Measurements from ENCODE around the gene CAMK2A.

The CAMK2A gene

GRCh38 chr5:150322202-150322601, 32.6 kb upstream of the CAMK2A start:
- ATAC-seq (replicated peaks; ENCODE audit: extremely low read depth, poor library complexity, severe bottlenecking) (no peak), DNase-seq (ENCODE audit: low spot score in 2 of 2) (no peak)
- Mint-ChIP-seq H3K27me3 (peaks cover 17% of the 10 kb centered on the region), H3K4me3 (no peak overlapping the region), H3K9me3 (no peaks in the 10 kb centered on the region), H3K27ac (ENCODE audit: low read depth) (no peak overlapping the region), H3K4me1 (no peaks in the 10 kb centered on the region), H3K36me3 (ENCODE audit: insufficient read depth) (no peaks in the 10 kb centered on the region)

GRCh38 chr5:150321784-150322183, 32.2 kb upstream of the CAMK2A start:
- Mint-ChIP-seq H3K36me3 (ENCODE audit: insufficient read depth) (no peaks in the 10 kb centered on the region), H3K27me3 (peaks cover 17% of the 10 kb centered on the region), H3K4me3 (no peak overlapping the region), H3K9me3 (no peaks in the 10 kb centered on the region), H3K27ac (ENCODE audit: low read depth) (no peak overlapping the region), H3K4me1 (no peaks in the 10 kb centered on the region)
- ATAC-seq (replicated peaks; ENCODE audit: extremely low read depth, poor library complexity, severe bottlenecking) (no peak), DNase-seq (ENCODE audit: low spot score in 2 of 2) (no peak)

DNA sequence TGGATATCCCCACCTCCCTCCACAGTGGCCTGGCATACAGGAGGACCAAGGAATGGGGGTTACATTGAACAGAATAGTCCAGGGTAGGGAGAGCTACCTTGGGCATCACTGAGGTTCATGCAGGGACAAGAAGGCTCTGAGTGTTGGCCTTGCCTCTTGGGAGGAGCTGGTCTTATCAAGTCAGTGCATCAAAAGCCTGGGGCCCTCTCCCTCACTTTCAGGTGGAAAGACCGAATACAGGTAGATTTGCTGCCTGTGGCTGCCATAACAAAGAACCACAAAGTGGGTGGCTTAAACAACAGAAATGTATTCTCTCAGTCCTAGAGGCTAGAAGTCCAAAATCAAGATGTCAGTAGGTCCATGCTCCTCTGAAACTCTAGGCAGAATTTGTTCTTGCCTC, 31.6 kb upstream of the CAMK2A start:
- peaks cover 16% of the 10 kb centered on the region for H3K27me3 Mint-ChIP-seq
- H3K27ac Mint-ChIP-seq (ENCODE audit: low read depth), result no peak overlapping the region
- H3K36me3 Mint-ChIP-seq (ENCODE audit: insufficient read depth), result no peaks in the 10 kb centered on the region
- no peak for DNase-seq (ENCODE audit: low spot score in 2 of 2)
- H3K9me3 Mint-ChIP-seq, result no peaks in the 10 kb centered on the region
- no peak for ATAC-seq (replicated peaks; ENCODE audit: extremely low read depth, poor library complexity, severe bottlenecking)
- H3K4me3 Mint-ChIP-seq, result no peak overlapping the region
- H3K4me1 Mint-ChIP-seq, result no peaks in the 10 kb centered on the region

DNA sequence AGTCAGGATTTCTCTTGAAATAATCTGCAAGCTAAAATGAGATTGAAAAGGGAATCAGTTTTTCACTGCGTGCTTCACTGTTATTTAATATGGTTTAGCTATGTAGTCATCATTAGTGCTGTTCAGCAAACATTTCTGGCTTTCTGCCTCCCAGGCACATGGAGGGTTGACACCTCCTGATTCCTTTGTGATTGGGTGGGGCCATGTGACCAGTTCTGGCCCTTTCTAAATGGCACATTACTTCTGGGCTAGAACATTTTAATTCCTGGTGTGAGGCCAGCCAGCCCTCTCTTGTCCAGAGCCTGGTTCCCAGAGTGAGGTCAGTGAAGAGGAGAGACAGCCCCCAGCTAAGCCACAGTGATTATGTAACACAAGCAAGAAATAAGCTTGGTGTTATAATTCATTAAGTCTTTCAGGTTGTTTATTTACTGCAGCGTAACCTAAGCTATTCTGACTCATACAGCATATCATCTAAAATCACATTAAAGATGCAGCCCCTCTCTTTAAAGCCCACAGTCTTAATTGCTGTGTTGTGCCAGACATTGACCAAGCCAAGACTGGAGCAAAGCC, 30.6 kb upstream of the CAMK2A start:
- no peak for DNase-seq (ENCODE audit: low spot score in 2 of 2)
- Mint-ChIP-seq H3K9me3 (no peaks in the 10 kb centered on the region), H3K4me1 (no peaks in the 10 kb centered on the region), H3K27me3 (peaks cover 7% of the 10 kb centered on the region), H3K36me3 (ENCODE audit: insufficient read depth) (no peaks in the 10 kb centered on the region), H3K27ac (ENCODE audit: low read depth) (no peak overlapping the region), H3K4me3 (no peak overlapping the region)
- ATAC-seq (replicated peaks; ENCODE audit: extremely low read depth, poor library complexity, severe bottlenecking), result no peak

GRCh38 chr5:150319484-150319790, 29.9 kb upstream of the CAMK2A start:
- Mint-ChIP-seq H3K27ac (ENCODE audit: low read depth) (no peak overlapping the region), H3K27me3 (peaks cover 7% of the 10 kb centered on the region), H3K36me3 (ENCODE audit: insufficient read depth) (no peaks in the 10 kb centered on the region), H3K9me3 (no peaks in the 10 kb centered on the region), H3K4me3 (no peak overlapping the region), H3K4me1 (no peaks in the 10 kb centered on the region)
- ATAC-seq (replicated peaks; ENCODE audit: extremely low read depth, poor library complexity, severe bottlenecking), result no peak
- DNase-seq (ENCODE audit: low spot score in 2 of 2), result no peak

DNA sequence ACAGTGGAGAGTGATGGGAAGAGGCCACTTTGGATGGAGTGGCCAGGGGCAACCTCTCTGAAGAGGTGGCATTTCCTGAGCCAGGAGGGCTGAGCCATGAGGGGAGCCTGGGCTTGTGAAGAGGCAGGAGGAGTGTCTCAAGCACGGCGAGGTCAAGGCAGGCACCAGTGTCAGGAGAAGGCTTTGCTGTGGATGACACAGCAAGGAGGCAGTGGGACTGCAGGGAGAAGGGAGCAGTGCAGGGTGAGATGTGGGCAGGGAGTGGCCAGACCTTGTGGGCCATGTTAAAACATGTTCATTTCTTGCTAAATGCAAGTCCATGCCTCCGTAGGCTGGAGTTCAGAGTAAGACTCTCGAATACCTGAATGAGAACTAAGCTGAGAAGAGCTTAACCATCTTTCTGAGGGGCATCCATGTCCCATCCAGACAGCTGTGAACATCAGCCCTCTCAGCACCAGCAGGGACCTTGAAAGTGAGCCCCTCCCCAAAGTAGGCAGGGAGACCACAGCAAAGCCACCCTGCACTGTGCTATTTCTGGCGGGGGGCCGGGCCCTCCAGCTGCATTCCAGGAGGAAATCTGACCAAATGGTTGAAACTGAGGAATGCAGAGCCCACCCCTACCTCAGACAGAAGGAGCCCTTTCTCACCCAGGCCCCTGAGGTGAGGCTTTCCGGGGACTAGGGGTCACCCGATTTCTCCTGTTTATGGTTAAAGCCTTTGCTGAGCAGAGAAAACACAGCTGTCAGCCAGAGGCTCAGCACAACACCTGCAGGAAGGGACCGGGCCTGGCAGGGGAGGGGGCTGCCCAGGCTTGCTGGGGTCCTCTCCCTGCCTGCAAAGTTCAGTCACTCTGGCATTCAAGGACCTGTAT, 29.3 kb upstream of the CAMK2A start:
- ATAC-seq (replicated peaks; ENCODE audit: extremely low read depth, poor library complexity, severe bottlenecking) (no peak), DNase-seq (ENCODE audit: low spot score in 2 of 2) (no peak)
- Mint-ChIP-seq H3K4me1 (no peaks in the 10 kb centered on the region), H3K4me3 (no peak overlapping the region), H3K9me3 (no peaks in the 10 kb centered on the region), H3K36me3 (ENCODE audit: insufficient read depth) (no peaks in the 10 kb centered on the region), H3K27ac (ENCODE audit: low read depth) (no peak overlapping the region), H3K27me3 (peaks cover 7% of the 10 kb centered on the region)

DNA sequence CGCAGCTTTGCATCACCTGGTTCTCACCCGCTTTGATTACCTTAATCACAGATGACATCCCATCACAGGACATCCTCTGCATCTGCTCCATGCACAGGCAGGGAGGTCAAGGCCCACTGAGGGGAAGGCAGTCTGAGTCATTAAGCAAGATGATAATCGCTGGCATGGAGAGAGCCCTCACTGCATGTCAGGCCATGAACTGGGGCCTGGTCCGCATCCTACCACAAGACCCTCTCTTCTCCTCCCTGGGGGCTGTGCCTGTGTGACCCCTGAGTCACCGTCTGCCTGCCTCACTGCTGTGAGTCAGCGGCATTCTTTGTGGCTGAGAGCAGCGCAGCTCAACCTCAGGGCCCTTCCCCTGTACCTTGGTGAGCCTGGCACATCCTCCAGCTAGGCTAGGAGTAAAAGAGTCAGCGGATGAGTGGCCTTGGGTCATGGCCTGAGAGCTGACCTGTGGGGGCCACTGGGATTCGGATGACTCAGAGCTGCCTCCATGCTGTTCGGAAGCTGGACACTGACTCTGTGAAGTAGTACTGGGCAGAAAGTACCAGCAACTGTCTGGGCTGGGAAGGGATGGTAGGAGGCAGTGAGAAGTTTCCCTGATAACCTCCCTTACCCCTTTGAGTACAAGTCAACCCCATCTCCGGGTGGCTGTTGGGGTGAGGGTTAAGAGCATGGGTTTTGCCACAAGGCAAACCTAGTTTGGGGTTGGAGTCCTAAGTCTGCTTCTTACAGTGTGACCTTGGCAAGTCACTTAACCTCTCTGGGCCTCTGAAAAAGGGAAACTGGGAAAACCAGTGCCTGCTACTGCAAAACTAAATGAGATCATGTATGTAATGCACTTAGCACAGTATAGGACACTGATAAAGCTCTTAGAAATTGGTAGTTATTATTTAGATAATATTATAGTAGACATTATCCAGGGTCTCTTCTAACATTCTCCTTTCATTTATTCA, 27.8 kb upstream of the CAMK2A start:
- Mint-ChIP-seq H3K4me1 (no peaks in the 10 kb centered on the region), H3K36me3 (ENCODE audit: insufficient read depth) (no peaks in the 10 kb centered on the region), H3K27me3 (peaks cover 7% of the 10 kb centered on the region), H3K27ac (ENCODE audit: low read depth) (no peak overlapping the region), H3K4me3 (no peak overlapping the region), H3K9me3 (no peaks in the 10 kb centered on the region)
- DNase-seq (ENCODE audit: low spot score in 2 of 2), result no peak
- ATAC-seq (replicated peaks; ENCODE audit: extremely low read depth, poor library complexity, severe bottlenecking), result no peak

GRCh38 chr5:150316320-150316719, 26.7 kb upstream of the CAMK2A start:
- H3K36me3 Mint-ChIP-seq (ENCODE audit: insufficient read depth), result no peaks in the 10 kb centered on the region
- H3K4me3 Mint-ChIP-seq, result no peak overlapping the region
- H3K27me3 Mint-ChIP-seq, result peaks cover 7% of the 10 kb centered on the region
- ATAC-seq (replicated peaks; ENCODE audit: extremely low read depth, poor library complexity, severe bottlenecking) (no peak), DNase-seq (ENCODE audit: low spot score in 2 of 2) (no peak)
- H3K9me3 Mint-ChIP-seq, result no peaks in the 10 kb centered on the region
- no peak overlapping the region for H3K27ac Mint-ChIP-seq (ENCODE audit: low read depth)
- H3K4me1 Mint-ChIP-seq, result no peaks in the 10 kb centered on the region

GRCh38 chr5:150315245-150315644, 25.7 kb upstream of the CAMK2A start:
- Mint-ChIP-seq H3K4me3 (no peak overlapping the region), H3K9me3 (no peaks in the 10 kb centered on the region), H3K27me3 (peaks cover 7% of the 10 kb centered on the region), H3K36me3 (ENCODE audit: insufficient read depth) (no peaks in the 10 kb centered on the region), H3K4me1 (no peaks in the 10 kb centered on the region), H3K27ac (ENCODE audit: low read depth) (no peak overlapping the region)
- DNase-seq (ENCODE audit: low spot score in 2 of 2) (no peak), ATAC-seq (replicated peaks; ENCODE audit: extremely low read depth, poor library complexity, severe bottlenecking) (no peak)

- Mint-ChIP-seq H3K36me3 (ENCODE audit: insufficient read depth) (no peaks in the 10 kb centered on the region), H3K27ac (ENCODE audit: low read depth) (no peak overlapping the region), H3K4me1 (no peaks in the 10 kb centered on the region), H3K4me3 (no peak overlapping the region), H3K9me3 (no peaks in the 10 kb centered on the region), H3K27me3 (peaks cover 7% of the 10 kb centered on the region)
- no peak for DNase-seq (ENCODE audit: low spot score in 2 of 2)
- ATAC-seq (replicated peaks; ENCODE audit: extremely low read depth, poor library complexity, severe bottlenecking), result no peak
These were observed 24.5 kb upstream of the CAMK2A start for GRCh38 chr5:150313921-150314716.

DNA sequence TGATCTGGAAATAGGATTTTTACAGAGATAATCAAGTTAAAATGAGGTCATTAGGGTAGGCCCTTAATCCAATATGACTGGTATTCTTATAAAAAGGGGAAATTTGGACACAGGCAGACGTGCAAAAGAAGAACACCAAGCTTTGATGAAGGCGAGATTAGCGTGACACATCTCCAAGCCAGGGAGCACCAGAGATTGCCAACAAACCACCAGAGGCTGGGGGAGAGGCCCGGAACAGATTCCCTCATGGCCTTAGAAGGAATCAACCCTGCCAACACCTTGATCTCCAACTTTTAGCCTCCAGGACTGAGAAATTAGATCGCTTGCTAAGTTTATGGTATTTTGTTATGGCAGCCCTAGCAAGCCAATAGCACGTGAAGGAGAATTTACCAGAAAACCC, 23.9 kb upstream of the CAMK2A start:
- ATAC-seq (replicated peaks; ENCODE audit: extremely low read depth, poor library complexity, severe bottlenecking), result no peak
- Mint-ChIP-seq H3K9me3 (no peaks in the 10 kb centered on the region), H3K4me3 (no peak overlapping the region), H3K27me3 (peaks cover 7% of the 10 kb centered on the region), H3K4me1 (no peaks in the 10 kb centered on the region), H3K36me3 (ENCODE audit: insufficient read depth) (no peaks in the 10 kb centered on the region), H3K27ac (ENCODE audit: low read depth) (no peak overlapping the region)
- no peak for DNase-seq (ENCODE audit: low spot score in 2 of 2)

GRCh38 chr5:150312518-150312917, 22.9 kb upstream of the CAMK2A start:
- H3K27me3 Mint-ChIP-seq, result no peaks in the 10 kb centered on the region
- no peaks in the 10 kb centered on the region for H3K36me3 Mint-ChIP-seq (ENCODE audit: insufficient read depth)
- H3K4me1 Mint-ChIP-seq, result no peaks in the 10 kb centered on the region
- no peaks in the 10 kb centered on the region for H3K9me3 Mint-ChIP-seq
- no peak for ATAC-seq (replicated peaks; ENCODE audit: extremely low read depth, poor library complexity, severe bottlenecking)
- H3K4me3 Mint-ChIP-seq, result no peak overlapping the region
- H3K27ac Mint-ChIP-seq (ENCODE audit: low read depth), result no peak overlapping the region
- no peak for DNase-seq (ENCODE audit: low spot score in 2 of 2)

Data from central memory CD8-positive, alpha-beta T cell (primary cell).